Smooth muscle cell (in vitro differentiated cells): Measurements from ENCODE around the gene NOTCH4. TPM values are rescaled to one million over a fixed set of nuclear protein-coding genes. Genes with fewer than 3 reads are reported as not detected.

ENCODE experiments used
- DNase-seq: peaks from one replicate; lab custom pipeline; 2025; ENCODE audit not compliant: unreplicated experiment; lab: John Stamatoyannopoulos, UW
- H2AFZ ChIP-seq: fragments of 200-600 bp; sonication (generic); 2 replicates; pipeline ENCODE4 v1.6.0; 2016; ENCODE audit warnings: antibody characterized with exemption, low read depth, mild to moderate bottlenecking
- H3F3A ChIP-seq: fragments of 200-600 bp; sonication (generic); 2 replicates; pipeline ENCODE4 v1.6.0; 2017; ENCODE audit warnings: antibody characterized with exemption, low read depth
- H3K27ac ChIP-seq: fragments of 200-600 bp; sonication (generic); 2 replicates; pipeline ENCODE4 v1.5.1; 2016; ENCODE audit warnings: low read depth, mild to moderate bottlenecking
- H3K27me3 ChIP-seq: fragments of 200-600 bp; sonication (generic); 2 replicates; pipeline ENCODE4 v1.6.1; 2016; ENCODE audit warnings: low read depth, mild to moderate bottlenecking
- H3K36me3 ChIP-seq: fragments of 200-600 bp; sonication (generic); 2 replicates; pipeline ENCODE4 v1.5.1; 2016; ENCODE audit warnings: low read depth
- H3K4me1 ChIP-seq: fragments of 200-600 bp; sonication (generic); 2 replicates; pipeline ENCODE4 v1.5.1; 2016; ENCODE audit warnings: low read depth
- H3K4me2 ChIP-seq: fragments of 200-600 bp; sonication (generic); 2 replicates; pipeline ENCODE4 v1.6.0; 2016; ENCODE audit warnings: mild to moderate bottlenecking
- H3K4me3 ChIP-seq: fragments of 200-600 bp; sonication (generic); 2 replicates; pipeline ENCODE4 v1.5.1; 2016; ENCODE audit warnings: mild to moderate bottlenecking
- H3K79me2 ChIP-seq: fragments of 200-600 bp; sonication (generic); 2 replicates; pipeline ENCODE4 v1.6.0; 2016; ENCODE audit warnings: low read depth, mild to moderate bottlenecking
- H3K9ac ChIP-seq: fragments of 200-600 bp; sonication (generic); 2 replicates; pipeline ENCODE4 v1.6.0; 2016; ENCODE audit warnings: low read depth
- H3K9me3 ChIP-seq: fragments of 200-600 bp; sonication (generic); replicated peaks from 2 replicates; pipeline ENCODE4 v1.5.1; 2016; ENCODE audit warnings: low read depth
- H4K20me1 ChIP-seq: fragments of 200-600 bp; sonication (generic); 2 replicates; pipeline ENCODE4 v1.6.0; 2016; ENCODE audit warnings: low read depth
- CTCF ChIP-seq: fragments of 200-600 bp; sonication (generic); IDR thresholded peaks from 2 replicates; pipeline ENCODE4 v1.5.1; 2017; ENCODE audit warnings: borderline replicate concordance, mild to moderate bottlenecking, antibody characterized with exemption; ENCODE audit not compliant: insufficient read depth, poor library complexity, severe bottlenecking
- WGBS: methylation state at CpG from one replicate; pipeline ENCODE4 v1.1.7; 2016; ENCODE audit warnings: low lambda C conversion rate; 5-methylcytosine and 5-hydroxymethylcytosine counted together
- polyA plus RNA-seq: library from polyadenylated mRNA; unstranded; fragments of >200 nt; fragmentation: Nextera tagmentation; extraction: Ambion mirVana; gene quantifications from 2 replicates; pipeline ENCODE4 v1.2.1, GENCODE V29; 2016
- total RNA-seq: library from RNA; depleted of rRNA; stranded (reverse); fragments of >200 nt; gene quantifications from 2 replicates; pipeline ENCODE4 v1.2.3, GENCODE V29; 2014

The NOTCH4 gene
- total and polyA plus RNA-seq, 2 experiments from 2014 or later, result 0.54 to 1.6 TPM

GRCh38 chr6:32202186-32202585, 21.7 kb downstream of the NOTCH4 start:
- H3K27ac ChIP-seq, result no peak overlapping the region
- TF ChIP-seq CTCF, result no peak
- WGBS, result 89% methylated on average over 9 of the region's 9 CpGs
- no peak for DNase-seq
- no peak overlapping the region for H2AFZ ChIP-seq
- H3K36me3 ChIP-seq, result no peaks in the 10 kb centered on the region
- H4K20me1 ChIP-seq, result no peaks in the 10 kb centered on the region
- no peaks in the 10 kb centered on the region for H3K9me3 ChIP-seq
- no peak overlapping the region for H3K4me3 ChIP-seq
- no peaks in the 10 kb centered on the region for H3K4me1 ChIP-seq
- no peak overlapping the region for H3K9ac ChIP-seq
- H3F3A ChIP-seq, result peaks cover 3% of the 10 kb centered on the region
- peaks cover 7% of the 10 kb centered on the region for H3K27me3 ChIP-seq
- H3K4me2 ChIP-seq, result no peak overlapping the region
- H3K79me2 ChIP-seq, result no peaks in the 10 kb centered on the region

- WGBS, result 86% methylated on average over 13 of the region's 13 CpGs
- Histone ChIP-seq H3K4me1 (peaks cover 3% of the 10 kb centered on the region), H3K79me2 (no peaks in the 10 kb centered on the region), H4K20me1 (no peaks in the 10 kb centered on the region), H3K9me3 (no peaks in the 10 kb centered on the region), H3F3A (peaks cover 5% of the 10 kb centered on the region), H2AFZ (no peak overlapping the region), H3K27ac (no peak overlapping the region), H3K36me3 (no peaks in the 10 kb centered on the region), H3K9ac (no peak overlapping the region), H3K4me3 (no peak overlapping the region), H3K4me2 (no peak overlapping the region), H3K27me3 (peaks cover 7% of the 10 kb centered on the region)
- DNase-seq, result no peak
- no peak for TF ChIP-seq CTCF
Observed at GRCh38 chr6:32200711-32201475, 23.0 kb downstream of the NOTCH4 start.

GRCh38 chr6:32198866-32199265, 25.0 kb downstream of the NOTCH4 start:
- H2AFZ ChIP-seq, result no peak overlapping the region
- no peak for DNase-seq
- H3K9ac ChIP-seq, result no peak overlapping the region
- H3K4me3 ChIP-seq, result no peak overlapping the region
- H3F3A ChIP-seq, result peaks cover 19% of the 10 kb centered on the region
- no peaks in the 10 kb centered on the region for H3K27me3 ChIP-seq
- no peaks in the 10 kb centered on the region for H3K9me3 ChIP-seq
- no peak overlapping the region for H3K27ac ChIP-seq
- H4K20me1 ChIP-seq, result no peaks in the 10 kb centered on the region
- 91% methylated on average over 17 of the region's 17 CpGs for WGBS
- no peaks in the 10 kb centered on the region for H3K79me2 ChIP-seq
- H3K4me1 ChIP-seq, result peaks cover 8% of the 10 kb centered on the region
- H3K4me2 ChIP-seq, result no peak overlapping the region
- H3K36me3 ChIP-seq, result no peaks in the 10 kb centered on the region
- TF ChIP-seq CTCF, result no peak

- H3K27me3 ChIP-seq, result no peaks in the 10 kb centered on the region
- H3K27ac ChIP-seq, result no peak overlapping the region
- H3K36me3 ChIP-seq, result no peaks in the 10 kb centered on the region
- no peaks in the 10 kb centered on the region for H3K9me3 ChIP-seq
- peaks cover 23% of the 10 kb centered on the region for H3F3A ChIP-seq
- H3K4me3 ChIP-seq, result no peak overlapping the region
- no peak for TF ChIP-seq CTCF
- H3K79me2 ChIP-seq, result no peaks in the 10 kb centered on the region
- H3K4me1 ChIP-seq, result peaks cover 8% of the 10 kb centered on the region
- WGBS, result 83% methylated on average over 3 of the region's 3 CpGs
- H3K9ac ChIP-seq, result no peak overlapping the region
- DNase-seq, result no peak
- H4K20me1 ChIP-seq, result no peaks in the 10 kb centered on the region
- H3K4me2 ChIP-seq, result no peak overlapping the region
- no peak overlapping the region for H2AFZ ChIP-seq
Observed at GRCh38 chr6:32198345-32198696, 25.5 kb downstream of the NOTCH4 start.
